OCI-LY7 (cell line): ENCODE results near the gene ZSWIM5. TPM values are rescaled to one million over a fixed set of nuclear protein-coding genes. Genes with fewer than 3 reads are reported as not detected.
"Not testable (repeated sequence)": the region's sequence is repeated elsewhere in the genome, so short reads cannot be mapped to it uniquely, and the experiment has no call there.

Experiments used
- BruUV-seq: library from RNA; stranded (reverse); fragments of 400-500 nt; replicated peaks from 2 replicates; lab custom pipeline; 2021; lab: Mats Ljungman, UMichigan
- CTCF ChIA-PET: fragments of 300-600 bp; sonication (Branson Sonifier 250); formaldehyde crosslinking; loops from one replicate; lab custom pipeline; 2022; ENCODE audit warnings: antibody characterized with exemption; ENCODE audit not compliant: unreplicated experiment; lab: Charles Lee
- POLR2A ChIA-PET: fragments of 300-600 bp; sonication (Branson Sonifier 250); formaldehyde crosslinking; loops from one replicate; lab custom pipeline; 2022; ENCODE audit warnings: antibody characterized with exemption; lab: Charles Lee
- DNase-seq: peaks from one replicate; pipeline ENCODE4 v3.0.0-alpha.2; 2015; ENCODE audit warnings: low spot score
- H2AFZ ChIP-seq: fragments of 200-600 bp; sonication (generic), shearing (Covaris generic); 2 replicates; pipeline ENCODE4 v1.6.1; 2014; ENCODE audit warnings: mild to moderate bottlenecking, antibody characterized with exemption, low read length, moderate library complexity
- H3K27ac ChIP-seq: fragments of 200-600 bp; sonication (generic); 2 replicates; pipeline ENCODE4 v1.5.1; 2014; ENCODE audit warnings: mixed run types, low read depth, mild to moderate bottlenecking, moderate library complexity, low read length, inconsistent platforms; ENCODE audit not compliant: poor library complexity, severe bottlenecking
- H3K36me3 ChIP-seq: fragments of 200-600 bp; sonication (generic); 2 replicates; pipeline ENCODE4 v1.6.1; 2014; ENCODE audit warnings: mild to moderate bottlenecking, antibody characterized with exemption, low read length, moderate library complexity, mixed read lengths; ENCODE audit not compliant: insufficient read depth
- H3K4me1 ChIP-seq: fragments of 200-600 bp; sonication (generic); 2 replicates; pipeline ENCODE4 v1.5.1; 2014; ENCODE audit warnings: mild to moderate bottlenecking, low read length; ENCODE audit not compliant: insufficient read depth, poor library complexity, severe bottlenecking
- H3K4me2 ChIP-seq: fragments of 200-600 bp; sonication (generic); 2 replicates; pipeline ENCODE4 v1.6.1; 2014; ENCODE audit warnings: mild to moderate bottlenecking, low read length
- H3K4me3 ChIP-seq: fragments of 200-600 bp; sonication (generic); 2 replicates; pipeline ENCODE4 v1.5.1; 2014; ENCODE audit warnings: mild to moderate bottlenecking, low read depth, low read length; ENCODE audit not compliant: poor library complexity, severe bottlenecking
- H3K79me2 ChIP-seq: fragments of 200-600 bp; sonication (generic); 2 replicates; pipeline ENCODE4 v1.6.1; 2016; ENCODE audit warnings: low read depth, mild to moderate bottlenecking, low read length, moderate library complexity, mixed read lengths; ENCODE audit not compliant: insufficient read depth
- H3K9me2 ChIP-seq: fragments of 200-600 bp; sonication (generic); 2 replicates; pipeline ENCODE4 v1.6.1; 2016; ENCODE audit warnings: mild to moderate bottlenecking, low read length, mixed read lengths; ENCODE audit not compliant: insufficient read depth
- H3K9me3 ChIP-seq: fragments of 200-600 bp; sonication (generic); 2 replicates; pipeline ENCODE4 v1.6.1; 2014; ENCODE audit warnings: mild to moderate bottlenecking, mixed run types, low read length, mixed read lengths
- H4K20me1 ChIP-seq: fragments of 200-600 bp; sonication (generic); 2 replicates; pipeline ENCODE4 v1.6.1; 2014; ENCODE audit warnings: mild to moderate bottlenecking, antibody characterized with exemption, low read length, moderate library complexity, mixed read lengths; ENCODE audit not compliant: insufficient read depth
- CTCF ChIP-seq: fragments of 200-600 bp; sonication (generic); conservative IDR thresholded peaks from 2 replicates; pipeline ENCODE4 v1.5.1; 2014; ENCODE audit warnings: mild to moderate bottlenecking, antibody characterized with exemption, low read length, moderate library complexity, mixed read lengths
- EZH2phosphoT487 ChIP-seq: fragments of 200-600 bp; sonication (generic); IDR thresholded peaks from 2 replicates; pipeline ENCODE4 v1.6.1; 2018; ENCODE audit warnings: low read depth, borderline replicate concordance, mild to moderate bottlenecking, mixed run types, antibody characterized with exemption, low read length, moderate library complexity, mixed read lengths
- intact Hi-C: fragments of 100-400 bp; cut with micrococcal nuclease; formaldehyde crosslinking; loops from one replicate; pipeline ENCODE4 v1.10.0; 2022; ENCODE audit not compliant: unreplicated experiment
- total RNA-seq, 2 experiments: library from RNA; depleted of rRNA in 1 of 2; stranded (reverse); fragments of >200 nt in 1 of 2; shearing (Covaris generic) in 1 of 2; gene quantifications; 2 replicates each; pipeline ENCODE4 v1.2.3, GENCODE V29; 2014 to 2022

ZSWIM5 gene
- total RNA-seq, 2 experiments from 2014 or later = 0.28 to 0.42 TPM

- Histone ChIP-seq H3K9me3 (no peaks in the 10 kb centered on the region), H3K27ac (no peak overlapping the region), H4K20me1 (no peaks in the 10 kb centered on the region), H3K79me2 (no peaks in the 10 kb centered on the region), H3K4me1 (no peaks in the 10 kb centered on the region), H3K9me2 (no peaks in the 10 kb centered on the region), H2AFZ (no peak overlapping the region), H3K36me3 (no peaks in the 10 kb centered on the region), H3K4me2 (no peak overlapping the region), H3K4me3 (no peak overlapping the region)
- no peak for DNase-seq
- ChIA-PET CTCF (no interaction called here), POLR2A (no interaction called here)
- BruUV-seq = no TSS peak
- TF ChIP-seq EZH2phosphoT487 (no peak), CTCF (no peak)
- intact Hi-C loops = no loop called here
Measured at GRCh38 chr1:45250544-45250943, 44.1 kb upstream of the ZSWIM5 start.

GRCh38 chr1:45248004-45248403, 41.6 kb upstream of the ZSWIM5 start:
- DNase-seq, H3K79me2 ChIP-seq, H3K9me2 ChIP-seq, CTCF ChIA-PET, BruUV-seq, POLR2A ChIA-PET, H3K4me3 ChIP-seq, H3K4me1 ChIP-seq, H4K20me1 ChIP-seq, H3K36me3 ChIP-seq, H3K9me3 ChIP-seq, intact Hi-C loops, H3K27ac ChIP-seq, H3K4me2 ChIP-seq, H2AFZ ChIP-seq: not testable (repeated sequence)

GRCh38 chr1:45246760-45247159, 40.4 kb upstream of the ZSWIM5 start:
- H2AFZ ChIP-seq = no peak overlapping the region

GRCh38 chr1:45246359-45246758, 40.0 kb upstream of the ZSWIM5 start:
- H3K4me1 ChIP-seq, BruUV-seq, H3K27ac ChIP-seq, H3K4me3 ChIP-seq, H4K20me1 ChIP-seq, H3K36me3 ChIP-seq, POLR2A ChIA-PET, intact Hi-C loops, CTCF ChIA-PET, H3K9me3 ChIP-seq, H3K79me2 ChIP-seq, H3K4me2 ChIP-seq, DNase-seq, H3K9me2 ChIP-seq, H2AFZ ChIP-seq: not testable (repeated sequence)

More at GRCh38 chr1:45246760-45247159, 40.4 kb upstream of the ZSWIM5 start:
- H3K27ac ChIP-seq = no peak overlapping the region
- no TSS peak for BruUV-seq
- H3K36me3 ChIP-seq = no peaks in the 10 kb centered on the region
- no peak overlapping the region for H3K4me2 ChIP-seq
- no peaks in the 10 kb centered on the region for H4K20me1 ChIP-seq
- no peak for TF ChIP-seq CTCF
- TF ChIP-seq EZH2phosphoT487 = no peak
- no peaks in the 10 kb centered on the region for H3K9me2 ChIP-seq
- no peak for DNase-seq
- intact Hi-C loops = no loop called here
- H3K79me2 ChIP-seq = no peaks in the 10 kb centered on the region
- 0 out of 2 replicates have a peak, but pooled peaks cover 7% of the 10 kb centered on the region for H3K9me3 ChIP-seq
- H3K4me1 ChIP-seq = no peaks in the 10 kb centered on the region
- POLR2A ChIA-PET = no interaction called here
- CTCF ChIA-PET = no interaction called here
- no peak overlapping the region for H3K4me3 ChIP-seq
